G401 (cell line): Measurements from ENCODE around the gene SLC6A1. TPM values are rescaled to one million over a fixed set of nuclear protein-coding genes. Genes with fewer than 3 reads are reported as not detected.
"Not testable (repeated sequence)": the region's sequence is repeated elsewhere in the genome, so short reads cannot be mapped to it uniquely, and the experiment has no call there.

Experiments used
- DNase-seq: peaks from one replicate; pipeline ENCODE4 v3.0.0-alpha.2; 2015; ENCODE audit warnings: low spot score
- in situ Hi-C: cut with HindIII; loops from 2 replicates; pipeline ENCODE4 v1.10.0; 2016; ENCODE audit warnings: low sequenced_read_pairs, mixed read lengths
- total RNA-seq: library from RNA; depleted of rRNA; stranded (reverse); fragments of >200 nt; shearing (Covaris generic); gene quantifications from 2 replicates; pipeline ENCODE4 v1.2.3, GENCODE V29; 2014

The SLC6A1 gene
- total RNA-seq, 1 experiment from 2014 or later, result not detected

GRCh38 chr3:11045536-11045935, 53.0 kb downstream of the SLC6A1 start:
- no peak for DNase-seq
- in situ Hi-C loops, result no loop called here

- in situ Hi-C loops, result no loop called here
These were observed 55.0 kb downstream of the SLC6A1 start for GRCh38 chr3:11047500-11047899.

GRCh38 chr3:11050666-11051323, 58.2 kb downstream of the SLC6A1 start:
- in situ Hi-C loops, result no loop called here

More at GRCh38 chr3:11047500-11047899, 55.0 kb downstream of the SLC6A1 start:
- DNase-seq, result no peak

GRCh38 chr3:11053926-11054503, 61.5 kb downstream of the SLC6A1 start:
- in situ Hi-C loops, result no loop called here
- DNase-seq, result no peak

More at GRCh38 chr3:11050666-11051323, 58.2 kb downstream of the SLC6A1 start:
- no peak for DNase-seq

DNA sequence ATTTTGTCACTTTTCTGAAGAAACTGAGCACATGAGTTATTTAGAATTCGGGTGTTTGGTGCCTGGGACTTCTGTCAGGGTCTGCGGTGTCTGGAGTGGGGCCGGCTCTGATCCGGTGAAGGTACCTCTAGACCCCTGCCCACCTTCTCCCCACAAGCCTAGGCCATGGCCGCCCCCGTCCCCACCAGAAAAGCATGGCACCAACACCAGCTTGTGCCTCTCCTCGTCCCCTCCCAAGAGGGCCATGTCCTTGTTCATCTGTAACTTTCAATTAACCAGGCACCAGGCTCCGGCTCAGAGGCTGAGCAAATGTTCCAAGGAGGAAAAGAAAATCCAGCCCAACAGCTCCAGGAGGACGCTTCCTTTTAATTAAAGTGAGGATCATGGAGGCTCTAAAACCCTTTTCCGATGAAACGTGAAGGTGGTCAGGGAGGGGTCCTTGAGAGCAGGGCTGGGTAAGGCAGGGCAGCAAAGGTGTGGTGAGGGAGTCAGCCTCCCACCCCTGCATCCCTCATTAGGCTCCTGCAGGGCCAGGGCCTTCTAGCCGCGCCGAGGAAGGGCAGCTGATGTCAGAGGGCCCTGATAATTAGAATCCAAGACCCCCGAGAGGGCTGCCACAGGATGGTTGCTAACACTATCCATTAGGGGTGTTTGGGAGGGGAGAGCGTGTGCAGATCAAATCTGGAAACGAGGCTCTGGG, 62.3 kb downstream of the SLC6A1 start:
- in situ Hi-C loops, result no loop called here
- no peak for DNase-seq

GRCh38 chr3:11055496-11055895, 62.9 kb downstream of the SLC6A1 start:
- DNase-seq, result no peak
- in situ Hi-C loops, result no loop called here

- DNase-seq, result no peak
These were observed 64.0 kb downstream of the SLC6A1 start for GRCh38 chr3:11056531-11057050.

GRCh38 chr3:11057655-11058054, 65.1 kb downstream of the SLC6A1 start:
- in situ Hi-C loops, result no loop called here
- no peak for DNase-seq

More at GRCh38 chr3:11056531-11057050, 64.0 kb downstream of the SLC6A1 start:
- in situ Hi-C loops, result no loop called here

DNA sequence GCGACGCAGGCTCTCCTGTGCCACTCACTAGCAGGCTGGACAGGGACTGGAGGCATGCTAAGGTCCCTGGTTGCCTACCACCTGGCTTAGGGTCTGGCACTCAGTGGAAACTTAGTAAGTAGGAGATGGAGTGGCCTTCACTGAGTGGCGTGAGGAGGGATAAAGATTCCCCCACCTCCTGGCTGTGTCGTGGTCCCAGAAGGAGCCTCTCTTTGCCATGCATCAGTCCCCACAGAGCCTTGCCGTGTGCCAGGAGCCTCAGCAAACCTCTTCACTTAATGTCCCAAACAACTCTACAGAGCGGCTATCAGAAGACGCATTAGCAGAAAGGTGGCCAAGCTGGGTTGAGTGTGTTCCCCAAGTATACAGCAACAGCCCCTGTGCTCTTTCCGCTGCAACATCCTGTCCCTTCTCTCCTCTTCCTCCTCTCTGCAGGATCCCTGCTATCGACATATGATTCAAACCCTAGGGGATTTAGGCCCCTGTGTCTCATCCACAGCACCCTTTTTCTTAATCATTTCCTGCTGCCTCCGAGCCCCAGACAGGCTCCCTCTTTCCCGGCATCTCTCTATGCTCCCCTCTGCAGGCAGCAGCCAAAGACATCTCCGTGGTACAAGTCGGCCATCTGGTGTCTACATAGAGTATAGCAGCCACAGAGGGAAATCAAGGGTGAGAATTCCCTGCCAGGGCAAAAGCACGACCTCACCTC, 66.7 kb downstream of the SLC6A1 start:
- in situ Hi-C loops, result no loop called here
- peak; percentile 65 for DNase-seq

- in situ Hi-C loops, result no loop called here
- no peak for DNase-seq
These were observed 67.2 kb downstream of the SLC6A1 start for GRCh38 chr3:11059799-11060115.

DNA sequence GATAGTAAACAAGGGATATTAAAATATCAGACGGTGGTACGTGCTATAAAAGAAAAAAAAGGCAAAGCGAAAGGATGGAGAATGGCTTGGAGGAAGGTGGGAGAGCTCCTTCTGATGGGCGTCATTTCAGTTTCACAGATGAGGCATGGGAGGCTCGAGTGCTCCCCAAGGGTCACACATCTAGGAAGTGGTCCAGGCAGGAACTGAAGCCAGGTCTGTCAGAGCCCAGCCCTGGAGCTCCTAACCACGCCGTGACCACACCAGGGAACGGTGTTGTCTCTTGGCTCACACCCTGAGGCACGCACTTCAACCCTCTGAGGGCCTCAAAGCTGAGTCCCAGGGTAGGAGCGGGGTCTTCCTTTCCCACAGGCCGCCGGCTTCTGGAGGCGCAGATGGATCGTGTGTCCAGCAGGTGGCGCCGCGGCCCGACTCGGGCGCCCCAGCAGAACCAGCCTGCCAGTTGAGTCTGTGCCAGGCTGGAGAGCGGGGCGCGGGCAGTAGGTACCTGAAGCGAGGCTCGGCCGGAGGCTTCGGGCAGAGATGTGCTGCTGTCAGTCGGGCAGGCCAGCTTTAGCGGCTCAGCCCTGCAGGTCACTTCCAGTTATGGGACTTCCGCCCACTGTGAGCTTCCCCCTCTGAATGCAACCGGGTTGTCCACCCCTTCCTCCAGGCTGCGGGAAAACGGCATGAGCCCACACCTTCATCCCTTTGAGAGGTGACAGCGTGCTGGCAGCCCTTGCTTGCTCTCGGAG, 68.1 kb downstream of the SLC6A1 start:
- in situ Hi-C loops, result no loop called here

DNA sequence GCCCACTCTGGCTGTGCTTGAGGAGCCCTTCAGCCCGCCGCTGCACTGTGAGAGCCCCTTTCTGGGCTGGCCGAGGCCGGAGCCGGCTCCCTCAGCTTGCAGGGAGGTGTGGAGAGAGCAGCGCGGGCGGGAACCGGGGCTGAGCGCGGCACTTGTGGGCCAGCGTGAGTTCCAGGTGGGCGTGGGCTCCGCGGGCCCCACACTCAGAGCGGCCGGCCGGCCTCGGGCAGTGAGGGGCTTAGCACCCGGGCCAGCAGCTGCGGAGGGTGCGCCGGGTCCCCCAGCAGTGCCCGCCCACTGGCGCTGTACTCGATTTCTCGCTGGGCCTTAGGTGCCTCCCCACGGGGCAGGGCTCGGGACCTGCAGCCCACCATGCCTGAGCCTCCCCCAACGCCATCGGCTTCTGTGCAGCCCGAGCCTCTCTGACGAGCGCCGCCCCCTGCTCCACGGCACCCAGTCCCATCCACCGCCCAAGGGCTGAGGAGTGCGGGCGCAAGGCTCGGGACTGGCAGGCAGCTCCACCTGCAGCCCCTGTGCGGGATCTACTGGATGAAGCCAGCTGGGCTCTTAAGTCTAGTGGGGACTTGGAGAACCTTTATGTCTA, 68.8 kb downstream of the SLC6A1 start:
- in situ Hi-C loops, DNase-seq: not testable (repeated sequence)

More for the DNA sequence above, 68.1 kb downstream of the SLC6A1 start:
- peak; percentile 60 for DNase-seq

DNA sequence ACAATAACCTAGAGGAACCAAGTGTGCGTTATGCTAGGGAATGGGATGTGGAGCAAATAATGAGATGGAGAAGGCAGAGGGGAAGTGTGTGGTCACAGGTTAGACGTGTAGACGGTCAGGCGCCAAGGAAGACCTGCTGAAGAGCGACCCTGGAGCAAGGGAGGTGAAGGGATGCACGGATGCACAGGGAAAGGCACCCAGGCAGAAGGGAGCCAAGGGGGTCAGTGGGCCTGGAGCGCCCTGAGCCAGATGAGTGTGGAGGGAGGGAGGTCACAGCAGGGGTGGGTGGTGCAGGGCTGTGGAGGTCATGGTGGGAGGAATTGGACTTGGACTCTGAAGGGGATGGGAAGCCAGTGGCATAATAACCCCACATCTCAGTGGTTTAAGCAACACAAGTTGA, 70.2 kb downstream of the SLC6A1 start:
- in situ Hi-C loops, result no loop called here
- no peak for DNase-seq

DNA sequence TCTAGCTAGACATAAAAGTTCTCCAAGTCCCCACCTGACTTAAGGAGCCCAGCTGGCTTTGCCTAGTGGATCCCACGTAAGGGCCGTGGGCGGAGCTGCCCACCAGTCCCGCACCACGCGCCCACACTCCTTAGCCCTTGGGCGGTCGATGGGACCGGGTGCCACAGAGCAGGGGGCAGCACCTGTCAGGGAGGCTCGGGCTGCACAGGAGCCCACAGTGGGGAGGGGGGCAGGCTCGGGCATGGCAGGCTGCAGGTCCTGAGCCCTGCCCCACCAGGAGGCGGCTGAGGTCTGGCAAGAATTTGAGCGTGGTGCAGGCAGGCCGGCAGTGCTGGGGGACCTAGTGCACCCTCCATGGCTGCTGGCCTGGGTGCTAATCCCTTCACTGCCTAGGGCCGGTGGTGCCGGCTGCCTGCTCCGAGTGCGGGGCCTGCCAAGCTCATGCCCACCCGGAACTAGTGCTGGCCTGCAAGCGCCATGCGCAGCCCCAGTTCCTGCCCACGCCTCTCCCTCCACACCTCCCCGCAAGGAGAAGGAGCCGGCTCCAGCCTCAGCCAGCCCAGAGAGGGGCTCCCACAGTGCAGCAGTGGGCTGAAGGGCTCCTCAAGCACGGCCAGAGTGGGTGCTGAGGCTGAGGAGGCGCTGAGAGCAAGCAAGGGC, 78.7 kb downstream of the SLC6A1 start:
- in situ Hi-C loops, result no loop called here
- DNase-seq, result no peak

DNA sequence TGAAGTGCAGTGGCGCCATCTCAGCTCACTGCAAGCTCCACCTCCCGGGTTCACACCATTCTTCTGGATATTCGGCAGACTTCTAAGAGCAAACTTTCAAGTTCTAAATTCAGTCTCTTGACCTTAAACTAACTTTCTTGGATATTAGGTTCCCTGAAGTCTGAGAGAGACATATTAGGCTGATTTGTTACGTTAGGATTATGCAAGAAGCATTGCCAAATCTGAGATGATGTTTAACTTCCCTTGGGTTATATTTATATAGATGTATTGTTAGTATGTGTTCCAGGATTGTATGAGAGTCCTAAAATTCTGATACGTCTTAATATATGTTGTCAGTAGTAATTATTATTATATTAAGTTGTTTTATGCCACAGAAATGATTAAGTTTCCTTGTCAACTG, 80.1 kb downstream of the SLC6A1 start:
- in situ Hi-C loops, result no loop called here
- DNase-seq, result no peak

- DNase-seq, result no peak
- in situ Hi-C loops, result no loop called here
These were observed 81.5 kb downstream of the SLC6A1 start for GRCh38 chr3:11074011-11074410.

- no peak for DNase-seq
- in situ Hi-C loops, result no loop called here
These were observed 81.9 kb downstream of the SLC6A1 start for GRCh38 chr3:11074451-11074850.

- in situ Hi-C loops, DNase-seq: not testable (repeated sequence)
These were observed 82.6 kb downstream of the SLC6A1 start for GRCh38 chr3:11075122-11075521.
